H7 (cell line): Measurements from ENCODE around the gene KCNK1. TPM values are rescaled to one million over a fixed set of nuclear protein-coding genes. Genes with fewer than 3 reads are reported as not detected.
"Not testable (repeated sequence)": the region's sequence is repeated elsewhere in the genome, so short reads cannot be mapped to it uniquely, and the experiment has no call there.

Experiments used
- DNase-seq: peaks from one replicate; pipeline ENCODE4 v3.0.0; 2012
- H3K27me3 ChIP-seq: 2 replicates; pipeline ENCODE4 v1.6.0; 2011; ENCODE audit warnings: mild to moderate bottlenecking, low read length; ENCODE audit not compliant: control insufficient read depth, insufficient read depth
- H3K36me3 ChIP-seq: replicated peaks from 2 replicates; pipeline ENCODE4 v1.5.1; 2011; ENCODE audit warnings: low read length; ENCODE audit not compliant: control insufficient read depth, insufficient read depth
- H3K4me3 ChIP-seq: 2 replicates; pipeline ENCODE4 v1.5.1; 2011; ENCODE audit warnings: low read depth, mild to moderate bottlenecking, control low read depth, low read length, moderate library complexity; ENCODE audit not compliant: insufficient read depth
- total RNA-seq: library from RNA; depleted of rRNA; stranded (reverse); fragments of >200 nt; shearing (Covaris generic); gene quantifications from 2 replicates; pipeline ENCODE4 v1.2.3, GENCODE V29; 2014

KCNK1 gene
- total RNA-seq, 1 experiment from 2014 or later, result 34.4 TPM

- peaks cover 15% of the 10 kb centered on the region for H3K27me3 ChIP-seq
- H3K36me3 ChIP-seq, result no peaks in the 10 kb centered on the region
- H3K4me3 ChIP-seq, result peak overlapping the region; percentile 99
- no peak for DNase-seq
Measured at GRCh38 chr1:233615571-233615970, 1.7 kb downstream of the KCNK1 start.

- peaks cover 11% of the 10 kb centered on the region for H3K27me3 ChIP-seq
- H3K36me3 ChIP-seq, result no peaks in the 10 kb centered on the region
- no peak for DNase-seq
- no peak overlapping the region for H3K4me3 ChIP-seq
Measured at GRCh38 chr1:233617025-233617424, 3.1 kb downstream of the KCNK1 start.

GRCh38 chr1:233619414-233619813 is 5.5 kb downstream of the KCNK1 start:
- not testable (repeated sequence) for H3K27me3 ChIP-seq, H3K4me3 ChIP-seq

GRCh38 chr1:233620065-233620464 is 6.2 kb downstream of the KCNK1 start:
- DNase-seq, result no peak
- Histone ChIP-seq H3K4me3 (no peak overlapping the region), H3K27me3 (peaks cover 3% of the 10 kb centered on the region), H3K36me3 (no peaks in the 10 kb centered on the region)

More at GRCh38 chr1:233619414-233619813, 5.5 kb downstream of the KCNK1 start:
- not testable (repeated sequence) for DNase-seq, H3K36me3 ChIP-seq

GRCh38 chr1:233621923-233622322 is 8.0 kb downstream of the KCNK1 start:
- DNase-seq, result no peak
- H3K4me3 ChIP-seq, result no peak overlapping the region
- H3K27me3 ChIP-seq, result no peaks in the 10 kb centered on the region
- H3K36me3 ChIP-seq, result no peaks in the 10 kb centered on the region

GRCh38 chr1:233624289-233624688 is 10.4 kb downstream of the KCNK1 start:
- Histone ChIP-seq H3K27me3 (no peaks in the 10 kb centered on the region), H3K4me3 (no peak overlapping the region), H3K36me3 (no peaks in the 10 kb centered on the region)
- no peak for DNase-seq

GRCh38 chr1:233625087-233625486 is 11.2 kb downstream of the KCNK1 start:
- no peak for DNase-seq
- H3K36me3 ChIP-seq, result no peaks in the 10 kb centered on the region
- H3K4me3 ChIP-seq, result no peak overlapping the region
- no peaks in the 10 kb centered on the region for H3K27me3 ChIP-seq

GRCh38 chr1:233625510-233625981 is 11.6 kb downstream of the KCNK1 start:
- no peaks in the 10 kb centered on the region for H3K27me3 ChIP-seq
- H3K4me3 ChIP-seq, result no peak overlapping the region

GRCh38 chr1:233627376-233627775 is 13.5 kb downstream of the KCNK1 start:
- no peaks in the 10 kb centered on the region for H3K27me3 ChIP-seq
- H3K36me3 ChIP-seq, result no peaks in the 10 kb centered on the region
- H3K4me3 ChIP-seq, result no peak overlapping the region
- no peak for DNase-seq

More at GRCh38 chr1:233625510-233625981, 11.6 kb downstream of the KCNK1 start:
- H3K36me3 ChIP-seq, result no peaks in the 10 kb centered on the region
- DNase-seq, result no peak

GRCh38 chr1:233627823-233628222 is 13.9 kb downstream of the KCNK1 start:
- no peaks in the 10 kb centered on the region for H3K27me3 ChIP-seq
- no peaks in the 10 kb centered on the region for H3K36me3 ChIP-seq
- no peak overlapping the region for H3K4me3 ChIP-seq
- no peak for DNase-seq

- no peaks in the 10 kb centered on the region for H3K27me3 ChIP-seq
- H3K4me3 ChIP-seq, result no peak overlapping the region
- no peak for DNase-seq
- no peaks in the 10 kb centered on the region for H3K36me3 ChIP-seq
Measured at GRCh38 chr1:233629305-233629935, 15.5 kb downstream of the KCNK1 start.

- Histone ChIP-seq H3K36me3 (no peaks in the 10 kb centered on the region), H3K4me3 (no peak overlapping the region), H3K27me3 (no peaks in the 10 kb centered on the region)
- DNase-seq, result no peak
Measured at GRCh38 chr1:233631810-233632405, 18.0 kb downstream of the KCNK1 start.

- H3K36me3 ChIP-seq, result no peaks in the 10 kb centered on the region
- H3K27me3 ChIP-seq, result no peaks in the 10 kb centered on the region
- no peak for DNase-seq
- H3K4me3 ChIP-seq, result no peak overlapping the region
Measured at GRCh38 chr1:233632436-233632835, 18.5 kb downstream of the KCNK1 start.

GRCh38 chr1:233635765-233636502 is 22.0 kb downstream of the KCNK1 start:
- H3K27me3 ChIP-seq, result no peaks in the 10 kb centered on the region
- peak; percentile 54 for DNase-seq
- H3K36me3 ChIP-seq, result no peaks in the 10 kb centered on the region
- no peak overlapping the region for H3K4me3 ChIP-seq

- no peaks in the 10 kb centered on the region for H3K36me3 ChIP-seq
- no peaks in the 10 kb centered on the region for H3K27me3 ChIP-seq
- DNase-seq, result no peak
- H3K4me3 ChIP-seq, result no peak overlapping the region
Measured at GRCh38 chr1:233636503-233636877, 22.6 kb downstream of the KCNK1 start.
